ENCODE data around the gene OAS3.
"Not testable (repeated sequence)": the region's sequence is repeated elsewhere in the genome, so short reads cannot be mapped to it uniquely, and the experiment has no call there.

The OAS3 gene

GRCh38 chr12:112986291-112986800 is 48.1 kb downstream of the OAS3 start:
- DNase-seq = no peak

GRCh38 chr12:112987561-112987960 is 49.3 kb downstream of the OAS3 start:
- DNase-seq = no peak

GRCh38 chr12:112988224-112988623 is 50.0 kb downstream of the OAS3 start:
- no peak for DNase-seq

GRCh38 chr12:112988823-112989385 is 50.6 kb downstream of the OAS3 start:
- DNase-seq = not testable (repeated sequence)

- no peak for DNase-seq
These were observed 51.5 kb downstream of the OAS3 start for GRCh38 chr12:112989806-112990205.

GRCh38 chr12:112992541-112993398 is 54.5 kb downstream of the OAS3 start:
- DNase-seq = peak; percentile 82

- no peak for DNase-seq
These were observed 56.7 kb downstream of the OAS3 start for GRCh38 chr12:112995008-112995407.

- DNase-seq = no peak
These were observed 58.2 kb downstream of the OAS3 start for GRCh38 chr12:112996501-112996900.

GRCh38 chr12:112997506-112997905 is 59.2 kb downstream of the OAS3 start:
- no peak for DNase-seq

- DNase-seq = no peak
These were observed 60.9 kb downstream of the OAS3 start for GRCh38 chr12:112998987-112999767.

- no peak for DNase-seq
These were observed 62.2 kb downstream of the OAS3 start for GRCh38 chr12:113000433-113000832.

- DNase-seq = no peak
These were observed 63.9 kb downstream of the OAS3 start for GRCh38 chr12:113002155-113002554.

- no peak for DNase-seq
These were observed 64.4 kb downstream of the OAS3 start for GRCh38 chr12:113002676-113003075.

GRCh38 chr12:113003636-113004035 is 65.4 kb downstream of the OAS3 start:
- DNase-seq = peak; percentile 70

- DNase-seq = no peak
These were observed 67.5 kb downstream of the OAS3 start for GRCh38 chr12:113005762-113006161.

- DNase-seq = no peak
These were observed 67.9 kb downstream of the OAS3 start for GRCh38 chr12:113006206-113006605.

- no peak for DNase-seq
These were observed 68.4 kb downstream of the OAS3 start for GRCh38 chr12:113006641-113007040.

GRCh38 chr12:113007166-113007565 is 68.9 kb downstream of the OAS3 start:
- no peak for DNase-seq

GRCh38 chr12:113010701-113011100 is 72.4 kb downstream of the OAS3 start:
- no peak for DNase-seq

GRCh38 chr12:113014565-113014964 is 76.3 kb downstream of the OAS3 start:
- no peak for DNase-seq

GRCh38 chr12:113016796-113017195 is 78.5 kb downstream of the OAS3 start:
- DNase-seq = no peak

- DNase-seq = no peak
These were observed 80.8 kb downstream of the OAS3 start for GRCh38 chr12:113019025-113019424.

- DNase-seq = no peak
These were observed 83.2 kb downstream of the OAS3 start for GRCh38 chr12:113021500-113021899.

Data from eye (tissue), 1 donor.